ENCODE data around the gene CNKSR2. TPM values are rescaled to one million over a fixed set of nuclear protein-coding genes. Genes with fewer than 3 reads are reported as not detected.

The CNKSR2 gene
- total RNA-seq, 1 experiment from 2014 or later: 1.5 TPM

GRCh38 chrX:21666252-21666651, 292.0 kb downstream of the CNKSR2 start:
- no peak for DNase-seq
- no peaks in the 10 kb centered on the region for H3K36me3 ChIP-seq (ENCODE audit: low read depth)
- ChIA-PET CTCF (no interaction called here), POLR2A (ENCODE audit: unreplicated experiment) (no interaction called here)
- H3K27ac ChIP-seq: no peak overlapping the region
- no peaks in the 10 kb centered on the region for H3K79me2 ChIP-seq (ENCODE audit: low read depth)
- H3K4me3 ChIP-seq: no peak overlapping the region
- no peaks in the 10 kb centered on the region for H4K20me1 ChIP-seq (ENCODE audit: insufficient read depth)
- no peaks in the 10 kb centered on the region for H3K27me3 ChIP-seq (ENCODE audit: insufficient read depth, low read depth)
- TF ChIP-seq CTCF (conservative IDR thresholded peaks at IDR 0.05) (no peak), EZH2 (IDR thresholded peaks at IDR 0.05; ENCODE audit: low read depth) (no peak)
- intact Hi-C loops (cut with micrococcal nuclease; ENCODE audit: unreplicated experiment): no loop called here
- peaks cover 8% of the 10 kb centered on the region for H3K4me1 ChIP-seq (replicated peaks; ENCODE audit: insufficient read depth)
- H3K9me2 ChIP-seq (ENCODE audit: insufficient read depth): no peaks in the 10 kb centered on the region
- no TSS peak for BruUV-seq (replicated peaks)
- H3K4me2 ChIP-seq: no peak overlapping the region
- no peak overlapping the region for H2AFZ ChIP-seq
- no peaks in the 10 kb centered on the region for H3K9me3 ChIP-seq (ENCODE audit: insufficient read depth, low read depth)
- peaks cover 7% of the 10 kb centered on the region; the same call in 1 of the 2 replicates for H3F3A ChIP-seq (ENCODE audit: insufficient read depth, low read depth)

GRCh38 chrX:21666679-21667078, 292.5 kb downstream of the CNKSR2 start:
- H2AFZ ChIP-seq: no peak overlapping the region
- H3K27ac ChIP-seq: no peak overlapping the region
- H3K4me1 ChIP-seq (replicated peaks; ENCODE audit: insufficient read depth): peaks cover 5% of the 10 kb centered on the region
- no TSS peak for BruUV-seq (replicated peaks)
- intact Hi-C loops (cut with micrococcal nuclease; ENCODE audit: unreplicated experiment): no loop called here
- no peak overlapping the region for H3K4me3 ChIP-seq
- no peaks in the 10 kb centered on the region for H3K79me2 ChIP-seq (ENCODE audit: low read depth)
- H3F3A ChIP-seq (ENCODE audit: insufficient read depth, low read depth): peaks cover 6% of the 10 kb centered on the region; the same call in 1 of the 2 replicates
- no peak overlapping the region for H3K4me2 ChIP-seq
- H3K9me3 ChIP-seq (ENCODE audit: insufficient read depth, low read depth): no peaks in the 10 kb centered on the region
- ChIA-PET CTCF (no interaction called here), POLR2A (ENCODE audit: unreplicated experiment) (no interaction called here)
- no peaks in the 10 kb centered on the region for H4K20me1 ChIP-seq (ENCODE audit: insufficient read depth)
- DNase-seq: no peak
- H3K9me2 ChIP-seq (ENCODE audit: insufficient read depth): no peaks in the 10 kb centered on the region
- H3K36me3 ChIP-seq (ENCODE audit: low read depth): no peaks in the 10 kb centered on the region
- TF ChIP-seq CTCF (conservative IDR thresholded peaks at IDR 0.05) (no peak), EZH2 (IDR thresholded peaks at IDR 0.05; ENCODE audit: low read depth) (no peak)
- H3K27me3 ChIP-seq (ENCODE audit: insufficient read depth, low read depth): no peaks in the 10 kb centered on the region

- H3K9me2 ChIP-seq (ENCODE audit: insufficient read depth): no peaks in the 10 kb centered on the region
- H3K9me3 ChIP-seq (ENCODE audit: insufficient read depth, low read depth): no peaks in the 10 kb centered on the region
- no peaks in the 10 kb centered on the region for H3K27me3 ChIP-seq (ENCODE audit: insufficient read depth, low read depth)
- ChIA-PET POLR2A (ENCODE audit: unreplicated experiment) (no interaction called here), CTCF (no interaction called here)
- no peaks in the 10 kb centered on the region for H3K36me3 ChIP-seq (ENCODE audit: low read depth)
- peaks cover 10% of the 10 kb centered on the region; the same call in 1 of the 2 replicates for H3K4me1 ChIP-seq (replicated peaks; ENCODE audit: insufficient read depth)
- DNase-seq: no peak
- no peaks in the 10 kb centered on the region for H3F3A ChIP-seq (ENCODE audit: insufficient read depth, low read depth)
- no peak overlapping the region for H2AFZ ChIP-seq
- no peak overlapping the region for H3K27ac ChIP-seq
- intact Hi-C loops (cut with micrococcal nuclease; ENCODE audit: unreplicated experiment): no loop called here
- no peaks in the 10 kb centered on the region for H4K20me1 ChIP-seq (ENCODE audit: insufficient read depth)
- no peak overlapping the region for H3K4me2 ChIP-seq
- TF ChIP-seq CTCF (conservative IDR thresholded peaks at IDR 0.05) (no peak), EZH2 (IDR thresholded peaks at IDR 0.05; ENCODE audit: low read depth) (no peak)
- no peaks in the 10 kb centered on the region for H3K79me2 ChIP-seq (ENCODE audit: low read depth)
- no peak overlapping the region for H3K4me3 ChIP-seq
- no TSS peak for BruUV-seq (replicated peaks)
These were observed 300.4 kb downstream of the CNKSR2 start for GRCh38 chrX:21674430-21675186.
